ENCODE measurements around the gene ACACA. TPM values are rescaled to one million over a fixed set of nuclear protein-coding genes. Genes with fewer than 3 reads are reported as not detected.

Gene ACACA
- total and polyA plus RNA-seq, 9 of the 15 experiments (the other 6 are each of a cell fraction or from before 2014, with no cell fraction given), result 35.9 to 135 (median 88.4) TPM

DNA sequence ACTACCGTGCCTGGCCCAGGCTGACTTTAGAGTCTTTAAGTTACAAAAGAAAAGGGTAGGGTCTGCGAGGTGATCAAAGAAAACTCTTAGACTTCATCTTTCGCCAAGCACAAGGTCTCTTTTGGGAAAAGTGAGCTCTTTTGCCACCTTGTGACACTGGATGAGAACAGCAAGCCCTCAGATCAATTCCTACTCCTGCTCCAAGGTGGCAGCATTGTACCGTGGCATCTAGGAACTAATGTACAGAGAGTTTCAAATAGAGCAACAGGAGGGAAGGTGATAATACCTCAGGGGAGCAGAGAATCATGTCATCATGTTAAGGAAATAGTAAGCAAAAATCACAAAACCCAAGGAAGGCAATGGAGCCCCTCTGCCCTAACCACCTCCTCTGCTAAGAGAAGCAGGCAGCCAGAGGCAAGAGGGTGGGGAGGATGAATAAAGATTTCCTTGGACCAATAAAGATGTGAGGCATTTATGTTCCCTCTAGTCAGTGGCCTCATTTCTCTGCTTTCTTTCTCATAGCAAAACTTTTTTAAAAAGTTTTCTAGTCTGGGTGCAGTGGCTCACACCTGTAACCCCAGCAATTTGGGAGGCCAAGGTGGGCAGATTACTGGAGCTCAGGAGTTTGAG is 33.0 kb downstream of the ACACA start:
- peak overlapping the region; percentile 81 for H2AFZ ChIP-seq (ENCODE audit: low read depth, low read length)
- FAIRE-seq, result no peak
- DNase-seq (ENCODE audit: extremely low read depth in 1 of 4, low spot score in 3 of 4), result peak; percentile 66 to 90 (median 74)
- H3K27me3 ChIP-seq (ENCODE audit: control insufficient read depth in 2 of 2, insufficient read depth in 2 of 2, low read length in 2 of 2), result no peaks in the 10 kb centered on the region
- no peaks in the 10 kb centered on the region for H4K20me1 ChIP-seq (replicated peaks; ENCODE audit: control insufficient read depth, insufficient read depth, low read length)
- H3K4me3 ChIP-seq, result no peak overlapping the region
- H3K9me1 ChIP-seq (ENCODE audit: control insufficient read depth, insufficient read depth, low read length), result no peaks in the 10 kb centered on the region
- ATAC-seq, result peak; percentile 97
- in situ Hi-C loops (cut with MboI), result loop anchor here (10.0 kb wide), 1 partner anchor 749 kb away; no protein-coding TSS in a partner anchor
- BruUV-seq (replicated peaks), result no TSS peak
- 2% methylated on average over 4 of the region's 4 CpGs for WGBS (ENCODE audit: insufficient coverage, low coverage, missing lambda C conversion rate)
- H3K4me2 ChIP-seq (ENCODE audit: insufficient read depth, low read length), result 0 out of 2 replicates have a peak overlapping the region, but pooled peaks have one; percentile 7
- H3K36me3 ChIP-seq (ENCODE audit: control insufficient read depth, insufficient read depth, low read length), result no peaks in the 10 kb centered on the region
- CTCF ChIA-PET (ENCODE audit: low intra/inter-chr PET ratio), result interaction anchor here (0.7 to 2.7 kb wide), 12 partner anchors 15 to 771 kb away, joined by 3 to 38 read pairs (median 6); no protein-coding TSS in a partner anchor
- intact Hi-C loops (cut with micrococcal nuclease), result loop anchor here (1.0 to 10.0 kb wide), 2 partner anchors 24 to 421 kb away; no protein-coding TSS in a partner anchor
- no peak overlapping the region for H3K9ac ChIP-seq (ENCODE audit: insufficient read depth in 1 of 2, low read depth in 2 of 2, low read length in 2 of 2)
- H3K9me3 ChIP-seq (replicated peaks; ENCODE audit: control insufficient read depth, insufficient read depth, low read depth, low read length), result no peaks in the 10 kb centered on the region
- no peaks in the 10 kb centered on the region for H3K79me2 ChIP-seq (ENCODE audit: control insufficient read depth, insufficient read depth, low read length)
- H3K4me1 ChIP-seq (replicated peaks in 1 of 2; ENCODE audit: control insufficient read depth in 2 of 2, insufficient read depth in 2 of 2, low read length in 2 of 2), result peaks cover 0 to 2% of the 10 kb centered on the region in 2 experiments; a peak in 2 of 5 replicates
- POLR2A ChIA-PET, result interaction anchor here (0.6 to 1.6 kb wide), 11 partner anchors 9 to 697 kb away, joined by 3 to 6 read pairs (median 4); partner anchors contain the start of genes ACACA and TADA2A
- no peak overlapping the region for H3K27ac ChIP-seq (ENCODE audit: extremely low read depth, low read depth, low read length)
- TF ChIP-seq KLF16 (IDR thresholded peaks at IDR 0.05) (peak; percentile 66; the same call in 1 of the 2 replicates), ZBTB1 (CRISPR knock-in tag; IDR thresholded peaks at IDR 0.05; ENCODE audit: borderline replicate concordance, low read depth) (no peak), ZFP30 (CRISPR knock-in tag; IDR thresholded peaks at IDR 0.05; ENCODE audit: borderline replicate concordance) (no peak), L3MBTL2 (IDR thresholded peaks at IDR 0.05) (peak; percentile 80), ZNF384 (IDR thresholded peaks at IDR 0.05; ENCODE audit: low read depth, low read length) (peak; percentile 16; the same call in 1 of the 2 replicates), MYC (IDR thresholded peaks at IDR 0.05; ENCODE audit: low read depth, low read length) (peak; percentile 68), MYC (CRISPR knock-in tag; IDR thresholded peaks at IDR 0.05; ENCODE audit: borderline replicate concordance, low read depth) (no peak), STAG1 (CRISPR knock-in tag; IDR thresholded peaks at IDR 0.05; ENCODE audit: borderline replicate concordance) (peak; percentile 87; the same call in 1 of the 2 replicates), CBFA2T3 (IDR thresholded peaks at IDR 0.05) (no peak), TARDBP (IDR thresholded peaks at IDR 0.05) (0 out of 2 replicates have a peak, but pooled peaks have one; percentile 42), JUND (IDR thresholded peaks at IDR 0.05; ENCODE audit: borderline replicate concordance, low read depth, low read length) (peak; percentile 54; the same call in 1 of the 2 replicates), JUND (tag; IDR thresholded peaks at IDR 0.05; ENCODE audit: borderline replicate concordance, low read depth, low read length) (no peak; the same call in 2 of the 3 replicates)
- TF ChIP-seq, protein P1, sequence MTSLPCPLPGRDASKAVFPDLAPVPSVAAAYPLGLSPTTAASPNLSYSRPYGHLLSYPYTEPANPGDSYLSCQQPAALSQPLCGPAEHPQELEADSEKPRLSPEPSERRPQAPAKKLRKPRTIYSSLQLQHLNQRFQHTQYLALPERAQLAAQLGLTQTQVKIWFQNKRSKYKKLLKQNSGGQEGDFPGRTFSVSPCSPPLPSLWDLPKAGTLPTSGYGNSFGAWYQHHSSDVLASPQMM (CRISPR knock-in tag; IDR thresholded peaks at IDR 0.05), result no peak
- TF ChIP-seq, protein P2, sequence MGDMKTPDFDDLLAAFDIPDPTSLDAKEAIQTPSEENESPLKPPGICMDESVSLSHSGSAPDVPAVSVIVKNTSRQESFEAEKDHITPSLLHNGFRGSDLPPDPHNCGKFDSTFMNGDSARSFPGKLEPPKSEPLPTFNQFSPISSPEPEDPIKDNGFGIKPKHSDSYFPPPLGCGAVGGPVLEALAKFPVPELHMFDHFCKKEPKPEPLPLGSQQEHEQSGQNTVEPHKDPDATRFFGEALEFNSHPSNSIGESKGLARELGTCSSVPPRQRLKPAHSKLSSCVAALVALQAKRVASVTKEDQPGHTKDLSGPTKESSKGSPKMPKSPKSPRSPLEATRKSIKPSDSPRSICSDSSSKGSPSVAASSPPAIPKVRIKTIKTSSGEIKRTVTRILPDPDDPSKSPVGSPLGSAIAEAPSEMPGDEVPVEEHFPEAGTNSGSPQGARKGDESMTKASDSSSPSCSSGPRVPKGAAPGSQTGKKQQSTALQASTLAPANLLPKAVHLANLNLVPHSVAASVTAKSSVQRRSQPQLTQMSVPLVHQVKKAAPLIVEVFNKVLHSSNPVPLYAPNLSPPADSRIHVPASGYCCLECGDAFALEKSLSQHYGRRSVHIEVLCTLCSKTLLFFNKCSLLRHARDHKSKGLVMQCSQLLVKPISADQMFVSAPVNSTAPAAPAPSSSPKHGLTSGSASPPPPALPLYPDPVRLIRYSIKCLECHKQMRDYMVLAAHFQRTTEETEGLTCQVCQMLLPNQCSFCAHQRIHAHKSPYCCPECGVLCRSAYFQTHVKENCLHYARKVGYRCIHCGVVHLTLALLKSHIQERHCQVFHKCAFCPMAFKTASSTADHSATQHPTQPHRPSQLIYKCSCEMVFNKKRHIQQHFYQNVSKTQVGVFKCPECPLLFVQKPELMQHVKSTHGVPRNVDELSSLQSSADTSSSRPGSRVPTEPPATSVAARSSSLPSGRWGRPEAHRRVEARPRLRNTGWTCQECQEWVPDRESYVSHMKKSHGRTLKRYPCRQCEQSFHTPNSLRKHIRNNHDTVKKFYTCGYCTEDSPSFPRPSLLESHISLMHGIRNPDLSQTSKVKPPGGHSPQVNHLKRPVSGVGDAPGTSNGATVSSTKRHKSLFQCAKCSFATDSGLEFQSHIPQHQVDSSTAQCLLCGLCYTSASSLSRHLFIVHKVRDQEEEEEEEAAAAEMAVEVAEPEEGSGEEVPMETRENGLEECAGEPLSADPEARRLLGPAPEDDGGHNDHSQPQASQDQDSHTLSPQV (IDR thresholded peaks at IDR 0.05), result peak; percentile 46; the same call in 1 of the 2 replicates
- TF ChIP-seq, protein P3, sequence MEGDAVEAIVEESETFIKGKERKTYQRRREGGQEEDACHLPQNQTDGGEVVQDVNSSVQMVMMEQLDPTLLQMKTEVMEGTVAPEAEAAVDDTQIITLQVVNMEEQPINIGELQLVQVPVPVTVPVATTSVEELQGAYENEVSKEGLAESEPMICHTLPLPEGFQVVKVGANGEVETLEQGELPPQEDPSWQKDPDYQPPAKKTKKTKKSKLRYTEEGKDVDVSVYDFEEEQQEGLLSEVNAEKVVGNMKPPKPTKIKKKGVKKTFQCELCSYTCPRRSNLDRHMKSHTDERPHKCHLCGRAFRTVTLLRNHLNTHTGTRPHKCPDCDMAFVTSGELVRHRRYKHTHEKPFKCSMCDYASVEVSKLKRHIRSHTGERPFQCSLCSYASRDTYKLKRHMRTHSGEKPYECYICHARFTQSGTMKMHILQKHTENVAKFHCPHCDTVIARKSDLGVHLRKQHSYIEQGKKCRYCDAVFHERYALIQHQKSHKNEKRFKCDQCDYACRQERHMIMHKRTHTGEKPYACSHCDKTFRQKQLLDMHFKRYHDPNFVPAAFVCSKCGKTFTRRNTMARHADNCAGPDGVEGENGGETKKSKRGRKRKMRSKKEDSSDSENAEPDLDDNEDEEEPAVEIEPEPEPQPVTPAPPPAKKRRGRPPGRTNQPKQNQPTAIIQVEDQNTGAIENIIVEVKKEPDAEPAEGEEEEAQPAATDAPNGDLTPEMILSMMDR (IDR thresholded peaks at IDR 0.05 in 2 of 3, conservative IDR thresholded peaks at IDR 0.05 in 1 of 3; ENCODE audit: insufficient read depth in 2 of 3, low read depth in 1 of 3, low read length in 3 of 3), result peak; percentile 99 to 100 (median 100)

Measured in K562 (cell line).